Esophagus muscularis mucosa (tissue), 3 donors: ENCODE data around the gene SPATA6L.

Experiments used
- CTCF ChIP-seq, 3 experiments: fragments of 200-600 bp in 2 of 3; fragments of 450-650 bp in 1 of 3; sonication (generic) in 2 of 3; IDR thresholded peaks; one replicate each; pipeline ENCODE4 v1.5.1; 2017 to 2019; ENCODE audit warnings: antibody characterized with exemption in 3 of 3, mild to moderate bottlenecking in 2 of 3, moderate library complexity in 1 of 3
- POLR2A ChIP-seq: fragments of 450-650 bp; IDR thresholded peaks from one replicate; pipeline ENCODE4 v1.6.1; 2017; ENCODE audit warnings: antibody characterized with exemption, moderate library complexity, mild to moderate bottlenecking, low read depth
- POLR2AphosphoS5 ChIP-seq, 2 donors: sonication (generic); formaldehyde crosslinking; IDR thresholded peaks; one replicate each; pipeline ENCODE4 v1.6.1; 2017; ENCODE audit warnings: antibody characterized with exemption in 2 of 2

- TF ChIP-seq POLR2AphosphoS5 (IDR thresholded peaks at IDR 0.05) (no peak), CTCF (IDR thresholded peaks at IDR 0.05) (no peak), POLR2A (no peak)
Observed at GRCh38 chr9:4555236-4555635, 111.0 kb downstream of the SPATA6L start.
